Vagina (tissue), 2 donors: Measurements from ENCODE around the gene SAP30L.

Experiments
- POLR2AphosphoS5 ChIP-seq, 2 donors: sonication (generic); formaldehyde crosslinking; IDR thresholded peaks; one replicate each; pipeline ENCODE4 v1.9.0; 2017; ENCODE audit warnings: antibody characterized with exemption in 2 of 2, mild to moderate bottlenecking in 2 of 2, low read depth in 1 of 2; ENCODE audit not compliant: insufficient read depth in 1 of 2
- TF ChIP-seq, protein P1 (sequence below), 3 experiments: fragments of 450-650 bp in 2 of 3; fragments of 200-600 bp in 1 of 3; sonication (generic) in 1 of 3; IDR thresholded peaks; one replicate each; pipeline ENCODE4 v1.5.1; 2017 to 2019; ENCODE audit warnings: antibody characterized with exemption in 3 of 3, mild to moderate bottlenecking in 2 of 3, moderate library complexity in 2 of 3

DNA sequence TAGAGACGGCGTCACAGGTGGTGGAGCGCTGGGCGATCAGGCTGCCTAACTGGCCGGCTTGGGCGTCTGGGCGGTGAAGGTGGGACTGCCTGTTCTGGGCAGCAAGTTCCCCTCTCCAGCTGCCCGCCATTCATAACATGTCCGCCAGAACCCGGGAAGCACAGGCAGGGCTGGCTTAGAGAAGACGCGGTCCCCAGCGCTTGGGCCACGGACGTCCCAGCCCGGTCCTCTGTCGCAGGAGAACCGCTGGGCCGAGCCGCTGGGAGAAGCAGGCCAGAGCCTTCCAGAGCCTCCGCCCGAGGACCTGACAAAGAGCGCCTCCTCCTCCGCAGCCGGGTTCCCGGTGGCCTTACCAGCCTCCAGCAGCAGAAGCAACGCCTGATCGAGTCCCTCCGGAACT is 47.5 kb downstream of the SAP30L start:
- TF ChIP-seq, protein P1, sequence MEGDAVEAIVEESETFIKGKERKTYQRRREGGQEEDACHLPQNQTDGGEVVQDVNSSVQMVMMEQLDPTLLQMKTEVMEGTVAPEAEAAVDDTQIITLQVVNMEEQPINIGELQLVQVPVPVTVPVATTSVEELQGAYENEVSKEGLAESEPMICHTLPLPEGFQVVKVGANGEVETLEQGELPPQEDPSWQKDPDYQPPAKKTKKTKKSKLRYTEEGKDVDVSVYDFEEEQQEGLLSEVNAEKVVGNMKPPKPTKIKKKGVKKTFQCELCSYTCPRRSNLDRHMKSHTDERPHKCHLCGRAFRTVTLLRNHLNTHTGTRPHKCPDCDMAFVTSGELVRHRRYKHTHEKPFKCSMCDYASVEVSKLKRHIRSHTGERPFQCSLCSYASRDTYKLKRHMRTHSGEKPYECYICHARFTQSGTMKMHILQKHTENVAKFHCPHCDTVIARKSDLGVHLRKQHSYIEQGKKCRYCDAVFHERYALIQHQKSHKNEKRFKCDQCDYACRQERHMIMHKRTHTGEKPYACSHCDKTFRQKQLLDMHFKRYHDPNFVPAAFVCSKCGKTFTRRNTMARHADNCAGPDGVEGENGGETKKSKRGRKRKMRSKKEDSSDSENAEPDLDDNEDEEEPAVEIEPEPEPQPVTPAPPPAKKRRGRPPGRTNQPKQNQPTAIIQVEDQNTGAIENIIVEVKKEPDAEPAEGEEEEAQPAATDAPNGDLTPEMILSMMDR (IDR thresholded peaks at IDR 0.05), result no peak
- TF ChIP-seq POLR2AphosphoS5 (IDR thresholded peaks at IDR 0.05; ENCODE audit: insufficient read depth in 1 of 2, low read depth in 1 of 2), result no peak
